GM19351 (cell line): Measurements from ENCODE around the gene HORMAD2.
"Not testable (repeated sequence)": the region's sequence is repeated elsewhere in the genome, so short reads cannot be mapped to it uniquely, and the experiment has no call there.

Source experiments
- ATAC-seq: cut with Tn5 transposase; IDR thresholded peaks from one replicate; pipeline ENCODE4 v1.9.1; 2021; ENCODE audit warnings: mild to moderate bottlenecking, moderate library complexity; ENCODE audit not compliant: unreplicated experiment

HORMAD2 gene

GRCh38 chr22:30056015-30056414 is 24.2 kb upstream of the HORMAD2 start:
- ATAC-seq, result no peak

GRCh38 chr22:30057375-30057774 is 22.9 kb upstream of the HORMAD2 start:
- ATAC-seq, result no peak

GRCh38 chr22:30059346-30060020 is 20.8 kb upstream of the HORMAD2 start:
- not testable (repeated sequence) for ATAC-seq

DNA sequence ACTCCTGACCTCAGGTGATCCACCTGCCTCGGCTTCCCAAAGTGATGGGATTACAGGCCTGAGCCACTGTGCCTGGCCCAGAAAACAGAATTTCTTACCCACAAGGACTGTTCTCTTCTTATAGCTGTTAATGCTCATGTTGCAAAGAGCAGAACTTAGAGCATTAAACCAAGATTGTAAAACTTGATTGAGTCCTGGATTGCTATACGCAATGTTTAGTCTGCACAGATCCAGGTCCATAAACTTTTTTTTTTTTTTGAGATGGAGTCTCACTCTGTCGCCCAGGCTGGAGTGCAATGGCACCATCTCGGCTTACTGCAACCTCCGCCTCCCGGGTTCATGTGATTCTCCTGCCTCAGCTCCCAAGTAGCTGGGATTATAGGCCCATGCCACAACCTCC is 19.2 kb upstream of the HORMAD2 start:
- not testable (repeated sequence) for ATAC-seq

DNA sequence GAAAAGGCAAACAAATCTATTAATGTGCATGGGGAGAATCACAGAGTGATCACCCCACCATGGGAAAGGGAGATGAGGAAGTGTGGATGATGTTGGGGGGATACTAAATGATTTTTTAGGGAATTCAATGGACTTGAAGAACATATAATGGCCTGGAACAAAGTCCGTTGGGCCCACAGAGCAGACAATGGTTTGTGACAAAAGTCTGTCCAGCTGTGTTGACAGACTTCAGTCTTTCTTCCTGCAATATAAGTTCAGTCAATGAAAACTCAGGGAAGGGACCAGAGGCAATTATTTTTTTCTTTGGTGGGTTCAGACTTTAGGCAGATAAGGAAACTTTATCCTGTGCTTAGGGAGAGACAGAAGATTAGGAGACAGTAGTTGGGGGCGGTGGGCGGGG is 18.0 kb upstream of the HORMAD2 start:
- no peak for ATAC-seq

DNA sequence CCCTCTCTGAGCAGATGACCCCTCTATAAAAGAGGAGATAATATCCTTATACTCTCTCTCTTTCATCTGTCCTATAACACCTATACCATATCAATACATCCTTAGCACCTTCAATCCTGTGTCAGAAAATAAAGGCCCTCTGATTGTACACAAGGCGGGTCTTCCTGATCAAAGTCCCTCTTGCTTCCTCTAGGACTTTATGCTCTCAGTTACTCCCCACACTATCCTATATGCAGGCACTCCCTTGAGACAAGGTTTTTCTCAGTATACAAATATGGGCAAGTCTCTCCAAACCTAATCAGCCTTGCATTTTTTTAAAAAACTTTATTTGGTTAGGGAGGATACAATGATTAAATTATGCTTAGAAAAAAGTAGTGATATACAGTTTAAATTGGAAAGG is 17.3 kb upstream of the HORMAD2 start:
- no peak for ATAC-seq

DNA sequence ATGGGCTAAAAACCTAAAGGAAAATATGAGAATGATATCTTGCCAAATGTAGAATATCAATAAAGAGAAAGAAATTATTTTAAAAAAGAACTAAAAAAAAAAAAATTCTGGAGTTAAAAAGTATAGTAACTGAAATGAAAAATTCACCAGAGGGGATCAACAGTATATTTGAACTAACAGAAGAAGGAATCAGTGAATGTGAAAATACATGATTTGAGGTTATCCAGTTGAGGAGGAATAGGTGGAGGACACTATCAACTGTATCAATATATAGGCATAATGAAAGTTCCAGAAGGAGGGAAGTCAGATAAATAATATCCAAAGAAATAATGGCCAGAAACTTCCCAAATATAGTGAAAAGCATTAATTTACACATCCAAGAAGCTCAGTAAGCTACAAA is 16.1 kb upstream of the HORMAD2 start:
- no peak for ATAC-seq

- no peak for ATAC-seq
Measured at GRCh38 chr22:30073743-30074142, 6.5 kb upstream of the HORMAD2 start.

GRCh38 chr22:30074147-30074546 is 6.1 kb upstream of the HORMAD2 start:
- ATAC-seq, result no peak

DNA sequence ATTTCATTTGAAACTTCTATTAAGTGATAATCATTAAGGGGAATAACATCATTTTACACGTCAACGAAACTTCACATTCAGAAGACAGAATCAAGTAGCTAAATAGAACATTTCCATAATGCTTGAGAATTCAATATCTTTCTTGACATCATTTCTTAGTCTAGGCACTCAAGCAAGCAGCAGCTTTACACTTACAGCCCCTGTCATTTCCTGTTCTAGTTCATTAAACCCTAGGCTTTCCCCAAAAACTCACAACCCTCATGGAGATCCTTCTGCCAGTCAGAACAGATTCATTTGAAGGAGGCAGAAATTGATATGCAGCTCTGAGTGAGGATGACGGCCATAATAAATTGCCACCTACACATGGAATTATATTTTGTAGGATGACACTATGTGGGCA is 5.3 kb upstream of the HORMAD2 start:
- ATAC-seq, result no peak

- no peak for ATAC-seq
Measured at GRCh38 chr22:30077279-30077880, 2.9 kb upstream of the HORMAD2 start.

GRCh38 chr22:30078320-30079311 is 1.6 kb upstream of the HORMAD2 start:
- no peak for ATAC-seq

DNA sequence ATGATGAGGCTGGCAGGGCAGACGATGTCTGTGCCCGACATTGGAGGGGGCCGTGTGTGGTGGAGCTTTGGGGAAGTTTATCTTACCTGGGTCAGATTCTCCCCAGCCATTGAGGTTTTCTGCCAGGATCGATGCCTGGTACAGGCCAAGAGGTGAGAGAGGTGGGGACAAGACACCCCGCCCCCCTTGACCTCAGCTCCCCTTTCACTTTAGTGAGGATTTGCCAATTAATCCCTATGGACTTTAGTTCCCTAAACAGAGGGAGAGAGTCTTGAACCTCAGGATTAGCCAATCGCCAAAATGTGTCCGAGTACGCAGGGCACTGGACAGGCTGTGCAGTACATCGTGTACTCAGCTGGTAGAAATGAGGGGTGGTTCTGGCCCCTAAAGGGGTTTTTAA is 541 bp downstream of the HORMAD2 start:
- ATAC-seq, result no peak

GRCh38 chr22:30086496-30086895 is 6.2 kb downstream of the HORMAD2 start:
- ATAC-seq, result no peak

- ATAC-seq, result not testable (repeated sequence)
Measured at GRCh38 chr22:30087037-30087436, 6.8 kb downstream of the HORMAD2 start.

GRCh38 chr22:30087611-30088010 is 7.3 kb downstream of the HORMAD2 start:
- no peak for ATAC-seq

DNA sequence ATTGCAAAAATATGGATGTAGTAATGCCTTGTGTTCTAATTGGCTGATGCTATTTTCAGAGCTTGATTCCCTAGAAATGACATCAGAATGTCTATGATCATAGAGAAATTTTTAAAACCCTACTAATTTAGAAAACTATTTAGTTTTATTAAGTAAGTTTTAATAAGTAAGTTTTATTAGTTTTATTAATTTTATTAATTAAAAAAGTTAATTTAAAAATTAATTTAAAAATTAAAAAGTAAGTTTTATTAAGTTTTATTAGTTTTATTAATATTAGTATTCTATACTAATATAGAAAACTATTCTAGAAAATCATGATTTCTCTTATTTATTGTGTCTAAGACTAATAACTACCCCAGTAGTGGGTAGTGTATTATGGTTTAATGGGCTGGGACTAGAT is 8.2 kb downstream of the HORMAD2 start:
- ATAC-seq, result no peak

DNA sequence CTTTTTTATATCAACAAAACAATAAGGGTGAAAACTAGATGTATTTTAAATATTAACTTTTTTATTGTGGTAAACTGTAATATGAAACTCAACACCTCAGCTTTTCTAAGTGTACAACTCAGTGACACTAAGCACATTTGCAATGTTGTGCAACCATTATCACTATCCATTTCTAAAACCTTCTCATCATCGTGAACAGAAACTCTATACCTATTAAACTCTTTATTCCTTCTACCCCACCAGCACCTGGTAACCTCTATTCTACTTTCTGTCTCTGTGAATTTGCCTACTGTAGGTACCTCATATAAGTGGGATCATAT is 9.4 kb downstream of the HORMAD2 start:
- ATAC-seq, result no peak

GRCh38 chr22:30092686-30093085 is 12.4 kb downstream of the HORMAD2 start:
- no peak for ATAC-seq

DNA sequence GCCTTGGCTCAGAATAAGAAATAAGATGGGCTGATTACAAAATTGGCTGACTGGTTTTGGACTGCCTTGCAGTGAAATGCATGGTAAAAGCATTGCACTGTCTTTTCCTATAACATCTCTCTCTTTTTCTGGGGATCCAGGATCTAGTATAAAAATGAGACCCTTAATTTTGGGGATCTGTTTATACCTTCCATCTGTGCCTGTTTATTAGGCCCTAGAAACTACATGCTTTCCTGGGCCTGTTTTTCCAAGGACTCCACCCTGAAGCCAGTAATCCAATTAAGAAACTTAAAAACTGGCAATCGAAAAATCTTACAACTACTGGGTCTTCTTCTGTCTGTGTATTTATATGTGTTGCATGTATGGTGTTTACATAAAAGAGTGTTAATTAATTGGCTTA is 14.5 kb downstream of the HORMAD2 start:
- ATAC-seq, result no peak

DNA sequence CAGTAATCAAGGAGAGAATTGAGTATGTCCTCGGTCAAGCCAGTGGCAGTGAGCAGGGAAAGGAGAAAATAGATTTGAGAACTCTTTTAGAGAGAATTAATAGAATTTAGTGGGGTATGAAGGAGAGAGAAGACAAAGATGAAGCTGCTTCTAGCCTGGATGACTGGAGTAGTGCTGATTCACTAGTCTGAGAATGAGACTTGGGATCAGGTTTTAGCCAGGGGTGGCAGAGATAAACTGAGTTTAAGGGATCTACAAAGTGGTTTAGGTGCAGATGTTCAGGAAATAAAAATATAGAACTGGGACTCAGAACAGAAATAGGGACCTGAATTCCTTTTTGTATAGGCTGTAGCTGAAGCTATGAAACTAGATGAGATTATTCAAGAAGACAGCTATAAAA is 17.6 kb downstream of the HORMAD2 start:
- ATAC-seq, result no peak

- not testable (repeated sequence) for ATAC-seq
Measured at GRCh38 chr22:30100770-30101169, 20.5 kb downstream of the HORMAD2 start.
